IPS DF 4.7 (cell line): Measurements from ENCODE around the gene MCM3AP.
"Not testable (repeated sequence)": the region's sequence is repeated elsewhere in the genome, so short reads cannot be mapped to it uniquely, and the experiment has no call there.

Experiments
- DNase-seq: peaks from one replicate; pipeline ENCODE4 v3.0.0-alpha.2; 2013; ENCODE audit warnings: low spot score; ENCODE audit errors: extremely low read depth

The MCM3AP gene

GRCh38 chr21:46311568-46311967 lies 26.2 kb upstream of the MCM3AP start:
- DNase-seq: no peak

GRCh38 chr21:46310260-46310659 lies 24.8 kb upstream of the MCM3AP start:
- DNase-seq: not testable (repeated sequence)

- DNase-seq: no peak
These were observed 23.0 kb upstream of the MCM3AP start for GRCh38 chr21:46308431-46308830.

DNA sequence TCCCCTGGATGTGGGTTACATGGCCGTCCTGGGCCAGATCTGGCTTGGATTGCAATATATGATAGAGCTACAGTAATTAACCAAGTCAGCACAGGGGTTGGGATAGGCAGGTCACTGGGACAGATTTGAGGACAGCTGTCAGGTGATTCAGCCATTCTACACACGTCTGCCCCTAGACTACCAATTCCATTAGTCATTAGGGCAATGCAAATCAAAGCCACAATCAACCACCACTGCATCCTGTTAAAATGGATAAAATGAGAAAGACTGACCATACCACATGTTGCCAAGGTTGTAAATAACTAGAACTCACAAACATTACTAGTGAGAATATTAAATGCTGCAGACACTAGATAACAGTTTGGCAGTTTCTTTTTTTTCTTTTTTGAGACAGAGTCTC lies 22.2 kb upstream of the MCM3AP start:
- no peak for DNase-seq

GRCh38 chr21:46304955-46305354 lies 19.5 kb upstream of the MCM3AP start:
- DNase-seq: no peak

GRCh38 chr21:46304437-46304836 lies 19.0 kb upstream of the MCM3AP start:
- no peak for DNase-seq

DNA sequence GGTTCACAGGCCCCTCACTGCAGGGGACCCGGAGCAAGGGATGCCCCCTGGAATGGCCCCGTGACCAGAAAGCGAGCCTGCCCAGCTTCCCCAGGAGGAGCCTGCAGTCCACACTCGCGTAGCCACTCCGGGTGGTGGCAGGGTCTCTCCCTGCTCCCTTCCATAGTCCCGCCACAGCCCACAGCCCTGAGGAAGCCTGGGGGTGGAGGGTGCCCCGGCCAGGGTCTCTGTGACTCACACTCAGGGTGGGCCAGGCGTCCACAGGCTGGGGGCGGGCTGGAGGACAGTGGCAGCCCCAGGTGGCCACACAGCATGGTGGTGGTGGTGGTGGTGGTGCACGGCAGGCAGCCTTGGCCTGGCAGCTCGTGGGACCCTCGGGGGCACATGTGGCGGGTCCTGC lies 16.3 kb upstream of the MCM3AP start:
- DNase-seq: no peak

- no peak for DNase-seq
These were observed 13.8 kb upstream of the MCM3AP start for GRCh38 chr21:46299167-46299566.

DNA sequence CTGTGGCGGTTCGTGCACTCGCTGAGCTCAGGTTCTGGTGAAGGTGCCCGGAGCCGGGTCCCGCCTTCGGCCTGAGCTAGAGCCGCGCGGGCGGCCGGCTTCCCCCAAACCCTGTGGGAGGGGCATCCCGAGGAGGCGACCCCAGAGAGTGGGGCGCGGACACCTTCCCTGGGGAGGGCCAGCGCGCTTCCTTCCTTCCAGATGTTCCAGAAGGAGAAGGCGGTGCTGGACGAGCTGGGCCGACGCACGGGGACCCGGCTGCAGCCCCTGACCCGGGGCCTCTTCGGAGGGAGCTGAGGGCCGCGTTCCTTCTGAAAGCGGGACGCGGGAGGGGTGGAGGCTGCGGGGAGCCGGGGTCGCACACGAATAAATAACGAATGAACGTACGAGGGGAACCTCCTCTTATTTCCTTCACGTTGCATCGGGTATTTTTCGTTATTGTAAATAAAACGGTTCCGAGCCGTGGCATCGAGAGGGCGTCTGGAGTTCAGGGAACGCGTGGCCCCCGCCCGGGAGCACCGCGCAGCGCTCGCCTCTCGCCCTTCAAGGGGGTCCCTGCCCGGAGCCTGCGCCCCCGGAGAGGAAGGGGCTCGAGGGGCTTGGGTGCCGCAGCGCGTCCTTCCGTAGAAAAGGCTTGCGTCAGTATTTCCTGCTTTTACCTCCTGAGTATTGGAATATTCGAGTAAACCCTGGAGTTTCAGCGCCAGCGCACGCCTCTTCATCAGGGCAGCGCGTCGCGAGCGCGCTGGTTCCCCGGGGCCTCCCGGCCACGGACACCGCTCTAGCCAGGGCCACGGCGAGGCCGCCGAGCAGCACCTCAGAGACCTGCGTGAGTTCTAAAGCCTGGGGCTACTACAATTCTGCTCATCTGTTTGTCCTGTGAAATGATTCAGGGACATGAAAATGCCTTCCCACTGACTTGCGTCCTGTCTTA lies 12.2 kb upstream of the MCM3AP start:
- no peak for DNase-seq

- DNase-seq: no peak
These were observed 10.8 kb upstream of the MCM3AP start for GRCh38 chr21:46295996-46296752.

- no peak for DNase-seq
These were observed 9.9 kb upstream of the MCM3AP start for GRCh38 chr21:46295177-46295770.

DNA sequence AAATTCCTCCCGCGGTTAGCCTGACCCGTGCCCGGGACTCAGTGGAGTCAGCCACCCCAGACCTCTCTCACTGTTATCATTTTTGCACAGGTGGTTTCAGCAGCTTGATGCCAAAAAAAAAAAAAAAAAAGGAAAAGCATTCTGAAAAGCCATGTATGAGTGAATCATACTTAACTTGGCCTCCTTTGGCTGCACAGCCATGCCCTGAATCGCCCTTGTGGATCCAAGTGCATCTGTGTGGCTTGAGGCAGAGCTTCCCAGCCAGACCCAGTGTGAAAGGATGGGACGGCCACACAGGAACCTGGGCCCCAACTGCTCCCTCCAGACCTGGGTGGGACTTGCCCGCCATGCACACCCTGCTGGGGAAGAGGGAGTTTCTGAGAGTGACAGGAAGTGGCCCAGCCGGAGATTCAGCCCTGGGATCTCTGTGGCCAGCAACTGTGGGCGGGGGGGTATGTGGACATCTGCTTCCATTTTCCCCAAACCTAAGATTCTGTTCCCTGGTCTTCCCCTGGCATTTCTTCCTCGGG lies 9.3 kb upstream of the MCM3AP start:
- no peak for DNase-seq

DNA sequence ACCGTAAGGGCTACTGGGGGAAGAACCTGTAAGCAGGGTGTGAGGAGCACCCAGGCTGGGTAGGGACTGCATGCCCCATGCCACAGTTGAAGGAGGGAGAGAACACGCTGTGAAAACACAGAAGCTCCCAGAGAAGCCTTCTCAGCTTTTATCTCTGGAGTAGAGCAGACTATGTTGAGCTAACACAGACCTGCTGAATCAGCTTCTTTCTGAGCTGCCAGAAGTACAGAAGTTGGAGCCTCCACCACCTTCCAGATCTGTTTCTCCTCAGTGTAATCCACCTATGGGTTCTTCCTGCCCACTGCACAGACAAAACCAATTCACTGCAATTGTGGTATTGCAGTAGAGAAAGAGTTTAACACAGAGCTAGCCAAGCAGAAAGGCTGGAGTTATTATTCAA lies 6.2 kb upstream of the MCM3AP start:
- no peak for DNase-seq

- no peak for DNase-seq
These were observed 4.3 kb upstream of the MCM3AP start for GRCh38 chr21:46289655-46290179.

- DNase-seq: no peak
These were observed 2.1 kb upstream of the MCM3AP start for GRCh38 chr21:46287541-46287940.

DNA sequence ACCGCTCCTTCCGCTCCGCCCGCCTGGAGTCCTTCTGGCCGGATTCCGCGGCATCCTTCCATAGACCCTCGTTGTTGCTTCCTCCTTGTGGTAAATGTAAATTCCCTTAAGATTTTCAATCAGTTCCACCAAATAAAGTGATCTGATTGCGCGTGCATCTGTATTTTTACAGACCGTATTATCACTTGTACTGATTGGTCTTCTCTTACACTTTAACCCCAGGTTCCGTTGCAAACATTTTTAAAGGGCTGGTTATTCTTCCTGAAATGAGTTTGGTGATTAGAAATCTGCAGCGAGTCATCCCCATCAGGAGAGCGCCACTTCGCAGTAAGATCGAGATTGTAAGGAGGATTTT lies 1.2 kb upstream of the MCM3AP start:
- no peak for DNase-seq

GRCh38 chr21:46285761-46286647 lies 593 bp upstream of the MCM3AP start, which contains the start of gene YBEY:
YBEY (plus strand) TSS chr21:46286342; CDS start chr21:46286914, 572 bp downstream.
- DNase-seq: no peak

DNA sequence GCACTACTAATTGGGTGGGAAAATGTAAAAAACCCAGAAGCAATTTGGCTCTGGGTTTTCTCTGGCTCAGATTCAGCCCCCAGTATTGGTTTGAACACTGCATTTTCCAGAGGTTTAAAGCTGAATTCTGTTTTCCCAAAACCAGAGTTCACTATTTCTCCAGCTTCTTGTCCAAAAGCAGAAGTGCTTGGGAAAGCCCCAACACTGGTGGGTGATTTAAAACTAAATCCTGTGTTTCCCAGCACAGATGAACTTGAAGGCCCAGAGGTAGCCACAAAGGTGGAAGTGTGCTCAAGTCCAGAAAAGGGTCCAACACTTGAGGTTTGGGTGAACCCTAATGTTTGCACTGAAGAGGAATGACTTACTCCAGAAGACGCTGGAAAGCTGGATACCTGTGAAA lies 678 bp downstream of the MCM3AP start:
- DNase-seq: no peak

GRCh38 chr21:46284077-46284644 lies 1.2 kb downstream of the MCM3AP start:
- no peak for DNase-seq

GRCh38 chr21:46274797-46275390 lies 10.5 kb downstream of the MCM3AP start:
- DNase-seq: no peak
